IMR-90 (cell line): ENCODE data around the gene TMEM54. TPM values are rescaled to one million over a fixed set of nuclear protein-coding genes. Genes with fewer than 3 reads are reported as not detected.

Source experiments
- ATAC-seq: fragments of 200-7000 bp; cut with Tn5 transposase; 2 replicates; pipeline ENCODE4 v1.9.1; 2020; ENCODE audit warnings: low read depth, mild to moderate bottlenecking, moderate library complexity
- BruUV-seq: library from RNA; stranded (reverse); fragments of 400-500 nt; replicated peaks from 2 replicates; lab custom pipeline; 2021; lab: Mats Ljungman, UMichigan
- CTCF ChIA-PET: fragments of 300-600 bp; formaldehyde crosslinking; extraction: SDS; loops from one replicate; lab custom pipeline; 2021; ENCODE audit warnings: antibody characterized with exemption; lab: Yijun Ruan, JAX
- POLR2A ChIA-PET: fragments of 300-600 bp; sonication (Branson Sonifier 250); formaldehyde crosslinking; loops from one replicate; lab custom pipeline; 2022; ENCODE audit warnings: antibody characterized with exemption; ENCODE audit not compliant: unreplicated experiment; lab: Charles Lee
- DNase-seq: peaks from one replicate; pipeline ENCODE4 v3.0.0; 2013
- H2AFZ ChIP-seq: replicated peaks from 2 replicates; pipeline ENCODE3; 2013; ENCODE audit warnings: low read length, mild to moderate bottlenecking; ENCODE audit not compliant: poor library complexity
- H2AK5ac ChIP-seq: 2 replicates; pipeline ENCODE4 v1.6.1; 2013; ENCODE audit warnings: low read depth, low read length, inconsistent platforms
- H2AK9ac ChIP-seq: replicated peaks from 2 replicates; pipeline ENCODE3; 2013; ENCODE audit warnings: mild to moderate bottlenecking, low read depth, low read length, moderate library complexity; ENCODE audit not compliant: poor library complexity
- H2BK120ac ChIP-seq: 2 replicates; pipeline ENCODE4 v1.6.1; 2013; ENCODE audit warnings: low read depth, low read length, inconsistent platforms
- H2BK15ac ChIP-seq: 3 replicates; pipeline ENCODE4 v1.6.1; 2013; ENCODE audit warnings: low read depth, low read length, inconsistent platforms
- H2BK20ac ChIP-seq: 2 replicates; pipeline ENCODE4 v1.6.1; 2013; ENCODE audit warnings: low read depth, mild to moderate bottlenecking, inconsistent platforms, low read length, moderate library complexity
- H2BK5ac ChIP-seq: 2 replicates; pipeline ENCODE4 v1.6.1; 2013; ENCODE audit warnings: mild to moderate bottlenecking, low read depth, low read length, inconsistent platforms; ENCODE audit not compliant: poor library complexity, severe bottlenecking
- H3K14ac ChIP-seq: replicated peaks from 2 replicates; pipeline ENCODE4 v1.6.1; 2013; ENCODE audit warnings: low read depth, low read length, inconsistent platforms
- H3K18ac ChIP-seq: 2 replicates; pipeline ENCODE4 v1.6.1; 2013; ENCODE audit warnings: low read depth, low read length, control low read depth
- H3K23ac ChIP-seq: 2 replicates; pipeline ENCODE4 v1.6.1; 2013; ENCODE audit warnings: low read depth, low read length, inconsistent platforms
- H3K27ac ChIP-seq: 2 replicates; pipeline ENCODE4 v1.5.1; 2013; ENCODE audit warnings: mild to moderate bottlenecking, control low read depth, low read length; ENCODE audit not compliant: insufficient read depth
- H3K27me3 ChIP-seq: 2 replicates; pipeline ENCODE4 v1.6.1; 2013; ENCODE audit warnings: low read length; ENCODE audit not compliant: control insufficient read depth, insufficient read depth
- H3K36me3 ChIP-seq: 2 replicates; pipeline ENCODE4 v1.6.1; 2013; ENCODE audit warnings: low read length, mixed read lengths; ENCODE audit not compliant: control insufficient read depth, insufficient read depth
- H3K4ac ChIP-seq: 2 replicates; pipeline ENCODE4 v1.6.1; 2013; ENCODE audit warnings: low read depth, low read length, inconsistent platforms
- H3K4me1 ChIP-seq: 2 replicates; pipeline ENCODE4 v1.6.1; 2013; ENCODE audit warnings: low read length, mixed read lengths; ENCODE audit not compliant: control insufficient read depth, insufficient read depth
- H3K4me2 ChIP-seq: 2 replicates; pipeline ENCODE4 v1.6.1; 2013; ENCODE audit warnings: low read depth, mild to moderate bottlenecking, control low read depth, low read length, moderate library complexity
- H3K4me3 ChIP-seq: 2 replicates; pipeline ENCODE4 v1.5.1; 2013; ENCODE audit warnings: low read depth, mild to moderate bottlenecking, control low read depth, low read length, moderate library complexity; ENCODE audit not compliant: insufficient read depth
- H3K56ac ChIP-seq: 2 replicates; pipeline ENCODE4 v1.6.1; 2013; ENCODE audit warnings: low read length, inconsistent platforms; ENCODE audit not compliant: insufficient read depth; ENCODE audit errors: extremely low read depth
- H3K79me1 ChIP-seq, 2 experiments: 2 replicates each; pipeline ENCODE4 v1.6.1; 2013; ENCODE audit warnings: low read length in 2 of 2, inconsistent platforms in 1 of 2, low read depth in 1 of 2
- H3K9ac ChIP-seq: 2 replicates; pipeline ENCODE4 v1.6.1; 2013; ENCODE audit warnings: low read depth, low read length, control low read depth
- H3K9me1 ChIP-seq: 2 replicates; pipeline ENCODE4 v1.6.1; 2013; ENCODE audit warnings: low read length, inconsistent platforms; ENCODE audit not compliant: insufficient read depth
- H3K9me3 ChIP-seq: 2 replicates; pipeline ENCODE4 v1.6.1; 2013; ENCODE audit warnings: low read length; ENCODE audit not compliant: control insufficient read depth, insufficient read depth
- H4K20me1 ChIP-seq: 2 replicates; pipeline ENCODE4 v1.6.1; 2013; ENCODE audit warnings: low read length, inconsistent platforms; ENCODE audit not compliant: insufficient read depth
- H4K5ac ChIP-seq: 2 replicates; pipeline ENCODE4 v1.6.1; 2013; ENCODE audit warnings: mild to moderate bottlenecking, low read depth, low read length, control low read depth
- H4K8ac ChIP-seq, 2 experiments: 2 replicates each; pipeline ENCODE4 v1.6.1; 2013; ENCODE audit warnings: low read depth in 2 of 2, low read length in 2 of 2, control low read depth in 1 of 2, inconsistent platforms in 1 of 2
- H4K91ac ChIP-seq: 2 replicates; pipeline ENCODE4 v1.6.1; 2013; ENCODE audit warnings: low read depth, low read length, inconsistent platforms; ENCODE audit not compliant: insufficient read depth
- CEBPB ChIP-seq: IDR thresholded peaks from 2 replicates; pipeline ENCODE4 v1.6.1; 2012; ENCODE audit warnings: low read depth, low read length, improper control_type of control experiment
- POLR2A ChIP-seq: IDR thresholded peaks from 2 replicates; pipeline ENCODE4 v1.6.1; 2012; ENCODE audit warnings: mild to moderate bottlenecking, low read depth, low read length
- RAD21 ChIP-seq: IDR thresholded peaks from 2 replicates; pipeline ENCODE4 v1.6.1; 2012; ENCODE audit warnings: low read length, improper control_type of control experiment
- RCOR1 ChIP-seq: IDR thresholded peaks from 2 replicates; pipeline ENCODE4 v1.6.1; 2012; ENCODE audit warnings: mild to moderate bottlenecking, low read length, improper control_type of control experiment; ENCODE audit not compliant: insufficient replicate concordance
- USF2 ChIP-seq: fragments of 150-350 bp; IDR thresholded peaks from 2 replicates; pipeline ENCODE4 v1.6.1; 2017; ENCODE audit warnings: mild to moderate bottlenecking, antibody characterized with exemption, low read length, low read depth
- WGBS, 2 experiments: methylation state at CpG; one replicate each; pipeline versions ENCODE4 v1.1.5 to v1.1.7; 2013; ENCODE audit warnings: missing lambda C conversion rate in 2 of 2; ENCODE audit not compliant: insufficient read length in 1 of 2; ENCODE audit errors: extremely low coverage in 2 of 2; 5-methylcytosine and 5-hydroxymethylcytosine counted together
- dilution Hi-C: fragments of 300-500 bp; cut with HindIII; formaldehyde crosslinking; loops from one replicate; pipeline ENCODE4 v1.14.3; 2018; ENCODE audit warnings: low sequenced_read_pairs; ENCODE audit not compliant: unreplicated experiment
- in situ Hi-C: fragments of 300-500 bp; cut with MboI; formaldehyde crosslinking; loops from 3 replicates; pipeline ENCODE4 v1.14.3; 2019; ENCODE audit warnings: low sequenced_read_pairs, inconsistent platforms, mixed read lengths
- intact Hi-C: fragments of 100-400 bp; cut with micrococcal nuclease; formaldehyde crosslinking; loops from 2 replicates; pipeline ENCODE4 v1.10.0; 2022
- polyA plus RNA-seq, 3 experiments: library from polyadenylated mRNA; depleted of rRNA; stranded (reverse); fragments of >200 nt; gene quantifications; 2 replicates each; pipeline ENCODE4 v1.2.3, GENCODE V29; 2012; ENCODE audit warnings: low replicate concordance in 1 of 3
- total RNA-seq: library from RNA; depleted of rRNA; stranded (reverse); fragments of >200 nt; gene quantifications from 2 replicates; pipeline ENCODE4 v1.2.3, GENCODE V29; 2012

The TMEM54 gene
- total and polyA plus RNA-seq, 2 of the 4 experiments (the other 2 are of a cell fraction), result 25.5 to 75.2 TPM

DNA sequence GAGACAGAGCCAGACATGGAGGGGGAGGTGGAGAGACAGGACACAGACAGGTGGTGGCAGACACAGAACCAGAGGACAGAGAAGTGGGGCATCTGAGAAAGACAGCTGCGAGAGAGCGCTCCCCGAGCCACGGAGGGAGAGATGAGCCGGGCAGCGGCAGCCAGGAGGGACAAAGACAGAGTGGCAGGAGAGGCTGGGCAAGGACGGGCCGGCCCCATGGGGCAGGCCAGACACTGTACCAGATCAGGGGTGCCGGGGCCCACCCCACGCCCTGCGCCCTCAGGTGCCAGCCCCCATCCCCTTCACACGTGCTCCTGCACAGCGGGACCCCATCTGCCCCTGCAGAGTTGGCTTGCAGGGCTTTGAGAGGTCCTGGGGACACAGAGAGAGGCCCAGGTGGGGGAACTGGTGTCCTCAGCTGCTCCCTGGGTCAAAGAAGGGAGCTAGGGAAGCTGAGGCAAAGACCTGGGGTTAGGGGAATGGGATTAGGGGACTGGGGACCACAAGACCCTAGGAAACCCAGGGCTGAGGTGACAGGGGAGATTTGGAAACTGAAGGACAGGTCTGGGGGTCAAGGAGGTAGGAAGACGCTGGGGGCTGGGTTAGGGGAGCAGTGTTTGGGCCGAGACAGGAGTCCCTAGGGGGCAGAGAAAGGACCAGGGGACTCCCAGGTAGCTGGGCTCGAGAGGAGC, 31.1 kb downstream of the TMEM54 start:
- BruUV-seq, result no TSS peak
- ATAC-seq (no peak), DNase-seq (no peak)
- H3K9me1 ChIP-seq, result no peaks in the 10 kb centered on the region
- TF ChIP-seq RAD21 (no peak), RCOR1 (no peak), CEBPB (no peak), USF2 (no peak), POLR2A (no peak)
- peaks cover 15% of the 10 kb centered on the region for H3K27me3 ChIP-seq
- POLR2A ChIA-PET, result no interaction called here
- no peak overlapping the region for H2BK15ac ChIP-seq
- H2AK9ac ChIP-seq, result peak overlapping the region; percentile 77
- peaks cover 1% of the 10 kb centered on the region; the same call in 1 of the 2 replicates for H3K36me3 ChIP-seq
- CTCF ChIA-PET, result no interaction called here
- in situ Hi-C loops (no loop called here), intact Hi-C loops (no loop called here), dilution Hi-C loops (no loop called here)
- no peak overlapping the region for H4K5ac ChIP-seq
- H3K4me1 ChIP-seq, result peaks cover 4% of the 10 kb centered on the region; the same call in 1 of the 2 replicates
- no peak overlapping the region for H2BK5ac ChIP-seq
- H3K4ac ChIP-seq, result no peak overlapping the region
- H3K27ac ChIP-seq, result no peak overlapping the region
- no peaks in the 10 kb centered on the region for H3K79me1 ChIP-seq
- no peak overlapping the region for H4K8ac ChIP-seq
- no peak overlapping the region for H2BK120ac ChIP-seq
- WGBS, 2 experiments, result 53% methylated on average over 6 of the region's 16 CpGs; no CpG with 5 or more reads in 1 of the 2 experiments
- H2AK5ac ChIP-seq, result no peak overlapping the region
- no peak overlapping the region for H3K18ac ChIP-seq
- H3K9ac ChIP-seq, result peak overlapping the region; percentile 49; the same call in 1 of the 2 replicates
- H2AFZ ChIP-seq, result peak overlapping the region; percentile 72
- H3K9me3 ChIP-seq, result no peaks in the 10 kb centered on the region
- no peak overlapping the region for H3K14ac ChIP-seq
- peak overlapping the region; percentile 22; the same call in 1 of the 2 replicates for H3K4me3 ChIP-seq
- no peak overlapping the region for H4K91ac ChIP-seq
- peak overlapping the region; percentile 78 for H3K4me2 ChIP-seq
- no peak overlapping the region for H2BK20ac ChIP-seq
- peaks cover 12% of the 10 kb centered on the region for H4K20me1 ChIP-seq
- H3K23ac ChIP-seq, result no peak overlapping the region
- no peak overlapping the region for H3K56ac ChIP-seq
